HG02623 (cell line): ENCODE results near the gene HDDC3.

ENCODE experiments used
- ATAC-seq: cut with Tn5 transposase; IDR thresholded peaks from one replicate; pipeline ENCODE4 v1.9.1; 2021; ENCODE audit warnings: moderate library complexity; ENCODE audit not compliant: unreplicated experiment

HDDC3 gene

DNA sequence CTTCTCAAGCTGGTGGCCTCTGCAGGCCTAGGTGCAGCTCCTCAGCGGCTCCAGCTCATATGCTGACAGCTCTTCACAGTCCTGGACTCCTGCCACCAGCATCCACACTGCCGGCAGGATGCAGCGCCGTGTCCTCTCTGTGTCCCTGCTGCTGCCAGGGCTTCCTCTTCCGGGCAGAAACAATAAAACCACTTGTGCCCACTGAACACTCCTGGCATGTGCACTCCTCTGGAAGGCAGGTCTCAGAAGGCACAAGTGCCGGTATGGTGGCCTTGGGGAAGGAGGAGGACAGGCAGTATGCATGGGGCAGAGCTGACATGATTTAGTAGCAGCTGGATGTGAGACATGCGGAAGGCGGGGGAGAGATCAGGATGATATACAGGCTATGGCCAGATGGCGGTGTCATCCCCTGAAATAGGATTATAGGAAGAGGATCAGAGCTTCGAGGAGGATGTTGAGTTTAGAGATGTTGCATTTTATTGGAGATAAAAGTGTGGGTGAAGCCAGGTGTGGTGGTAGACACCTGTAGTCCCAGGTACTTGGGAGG, 36.7 kb downstream of the HDDC3 start:
- ATAC-seq = no peak

- no peak for ATAC-seq
Measured at GRCh38 chr15:90893175-90894090, 38.9 kb downstream of the HDDC3 start.

GRCh38 chr15:90892498-90893174, 39.7 kb downstream of the HDDC3 start:
- ATAC-seq = no peak

DNA sequence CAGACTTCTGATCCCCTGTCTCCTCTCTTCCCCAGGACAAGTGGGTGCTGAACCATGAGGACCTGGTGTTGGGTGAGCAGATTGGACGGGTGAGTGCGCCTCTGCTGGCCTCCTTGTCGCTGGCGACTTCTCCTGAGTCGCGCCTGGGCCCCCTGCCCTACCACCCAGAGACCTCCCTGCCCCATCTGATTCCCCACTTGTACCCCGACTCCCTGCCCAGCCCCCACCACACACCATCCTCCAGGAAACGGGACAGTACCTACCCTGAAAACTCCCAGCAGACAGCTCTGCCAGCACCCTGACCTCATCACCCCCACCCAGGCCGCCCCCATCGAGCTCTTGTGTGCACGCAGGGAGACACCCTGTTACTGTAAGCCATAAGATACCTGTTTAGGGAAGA, 40.3 kb downstream of the HDDC3 start:
- no peak for ATAC-seq

- no peak for ATAC-seq
Measured at GRCh38 chr15:90891346-90891949, 40.9 kb downstream of the HDDC3 start.

GRCh38 chr15:90890839-90891238, 41.5 kb downstream of the HDDC3 start:
- ATAC-seq = no peak

- ATAC-seq = no peak
Measured at GRCh38 chr15:90889736-90890456, 42.5 kb downstream of the HDDC3 start.

DNA sequence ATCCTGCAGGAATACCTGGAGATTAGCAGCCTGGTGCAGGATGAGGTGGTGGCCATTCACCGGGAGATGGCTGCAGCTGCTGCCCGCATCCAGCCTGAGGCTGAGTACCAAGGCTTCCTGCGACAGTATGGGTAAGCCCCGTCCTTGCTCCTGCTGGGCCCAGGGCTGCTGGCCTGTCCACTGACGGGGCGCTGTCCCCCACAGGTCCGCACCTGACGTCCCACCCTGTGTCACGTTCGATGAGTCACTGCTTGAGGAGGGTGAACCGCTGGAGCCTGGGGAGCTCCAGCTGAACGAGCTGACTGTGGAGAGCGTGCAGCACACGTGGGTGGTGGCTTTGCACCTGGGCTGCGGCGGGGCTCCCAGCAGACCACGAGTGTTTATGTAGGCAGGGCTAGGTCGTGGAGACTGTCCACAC, 43.0 kb downstream of the HDDC3 start:
- ATAC-seq = no peak

DNA sequence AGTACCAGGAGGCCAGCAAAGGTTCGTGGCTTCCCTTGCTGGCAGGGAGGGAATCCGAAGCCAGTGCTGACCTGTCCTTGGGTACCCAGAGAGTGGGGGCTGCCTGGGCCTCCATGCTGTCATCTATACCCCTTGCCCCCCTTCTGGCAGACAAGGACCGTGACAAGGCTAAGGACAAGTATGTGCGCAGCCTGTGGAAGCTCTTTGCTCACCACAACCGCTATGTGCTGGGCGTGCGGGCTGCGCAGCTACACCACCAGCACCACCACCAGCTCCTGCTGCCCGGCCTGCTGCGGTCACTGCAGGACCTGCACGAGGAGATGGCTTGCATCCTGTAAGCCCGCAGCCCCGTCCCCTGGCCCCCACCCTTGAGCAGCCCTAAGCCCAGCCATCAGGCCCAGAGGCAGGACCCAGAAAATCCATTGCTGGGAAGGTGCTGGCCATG, 45.3 kb downstream of the HDDC3 start:
- ATAC-seq = no peak

DNA sequence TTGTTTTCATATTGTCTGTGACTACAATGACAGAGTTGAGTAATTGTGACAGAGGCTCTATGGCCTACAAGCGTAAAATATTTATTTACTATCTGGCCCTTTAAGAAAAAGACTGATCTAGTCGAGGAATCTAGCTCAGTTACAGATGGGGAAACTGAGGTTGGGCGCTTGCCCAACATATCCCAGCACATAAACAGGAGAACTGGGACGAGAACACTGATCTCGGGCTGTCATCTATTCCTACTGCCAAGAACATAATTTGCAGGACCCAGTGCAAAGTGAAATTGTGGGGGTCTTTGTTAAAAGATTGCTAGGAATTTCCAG, 46.1 kb downstream of the HDDC3 start:
- ATAC-seq = no peak

DNA sequence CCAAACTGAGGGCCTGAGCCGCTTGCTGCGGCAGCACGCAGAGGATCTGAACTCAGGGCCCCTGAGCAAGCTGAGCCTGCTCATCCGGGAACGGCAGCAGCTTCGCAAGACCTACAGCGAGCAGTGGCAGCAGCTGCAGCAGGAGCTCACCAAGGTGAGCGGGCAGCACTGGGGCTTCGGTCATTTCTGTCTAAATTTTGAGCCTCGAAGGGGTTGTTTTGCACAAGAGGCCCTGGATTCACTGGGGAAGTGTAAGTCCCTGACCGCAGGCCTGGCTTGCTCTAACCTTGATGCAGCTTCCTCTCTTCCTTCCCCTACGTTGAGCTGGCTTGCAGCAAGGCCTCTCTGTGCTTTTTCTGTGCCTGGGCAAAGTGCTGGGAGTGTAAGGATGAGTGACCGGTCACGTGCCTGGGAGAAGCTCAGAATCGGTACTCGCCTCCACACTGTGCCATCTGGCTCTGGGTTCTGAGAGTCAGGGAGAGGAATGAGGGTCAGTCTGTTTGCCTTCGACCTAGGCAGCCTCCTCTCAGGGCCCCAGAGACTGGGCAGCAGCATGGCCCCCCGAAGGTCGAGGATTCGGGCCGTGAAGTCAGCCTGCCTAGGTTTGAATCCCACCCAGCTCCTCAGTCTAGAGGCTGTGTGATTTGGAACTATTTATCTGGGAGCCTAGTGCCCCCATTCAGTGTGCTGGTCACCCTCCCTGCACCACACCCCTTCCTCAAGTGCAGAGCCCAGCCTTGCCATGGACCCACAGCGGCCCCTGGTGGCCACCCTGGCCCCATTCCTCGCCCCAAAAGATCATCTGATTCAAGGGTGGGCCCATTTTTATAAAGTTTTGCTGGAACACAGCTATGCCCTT, 46.7 kb downstream of the HDDC3 start:
- no peak for ATAC-seq

DNA sequence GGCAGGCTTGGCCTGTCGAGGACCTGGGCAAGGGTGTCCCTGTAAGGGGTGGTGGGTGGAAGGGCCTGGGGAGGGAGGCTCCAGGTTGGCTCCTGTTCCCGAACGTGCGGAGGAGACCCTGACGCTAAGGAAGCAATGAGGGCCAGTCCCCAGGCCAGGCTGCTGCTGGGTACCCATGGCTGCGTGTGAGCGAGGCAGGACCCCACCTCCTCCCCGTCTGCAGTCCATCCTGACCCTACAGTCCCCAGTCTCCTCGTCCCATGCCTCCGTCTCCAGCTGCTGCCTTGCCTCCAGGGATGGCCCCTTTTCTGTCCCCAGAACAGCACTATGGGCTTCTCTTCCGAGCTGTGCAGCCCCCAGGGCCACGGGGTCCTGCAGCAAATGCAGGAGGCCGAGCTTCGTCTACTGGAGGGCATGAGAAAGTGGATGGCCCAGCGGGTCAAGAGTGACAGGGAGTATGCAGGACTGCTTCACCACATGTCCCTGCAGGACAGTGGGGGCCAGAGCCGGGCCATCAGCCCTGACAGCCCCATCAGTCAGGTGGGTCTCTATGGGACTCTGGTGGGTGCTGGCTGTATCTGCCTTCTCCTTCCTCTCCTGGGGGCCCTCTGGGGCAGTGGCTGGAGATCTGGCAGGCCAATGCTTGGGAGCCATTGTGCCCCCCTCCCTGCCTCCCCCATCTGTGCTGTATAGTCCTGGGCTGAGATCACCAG, 47.5 kb downstream of the HDDC3 start:
- no peak for ATAC-seq

- no peak for ATAC-seq
Measured at GRCh38 chr15:90883976-90884718, 48.2 kb downstream of the HDDC3 start, which contains the start of gene FES. Gene FES, plus strand, starts transcription at chr15:90884504. Its CDS starts 542 bp downstream, at chr15:90885046.

GRCh38 chr15:90883526-90883975, 48.8 kb downstream of the HDDC3 start:
- no peak for ATAC-seq

GRCh38 chr15:90882781-90883525, 49.4 kb downstream of the HDDC3 start:
- no peak for ATAC-seq

- ATAC-seq = no peak
Measured at GRCh38 chr15:90881978-90882721, 50.2 kb downstream of the HDDC3 start.
